Measurements from ENCODE around the gene GRIK4. TPM values are rescaled to one million over a fixed set of nuclear protein-coding genes. Genes with fewer than 3 reads are reported as not detected.
A peak's percentile ranks its signal among the peaks of the same experiment; 100 is the strongest.

GRIK4 gene
- total RNA-seq, 1 donor from 2014 or later = 0.05 TPM

- peak; percentile 46 for ATAC-seq
- DNase-seq (ENCODE audit: low spot score) = no peak
These were observed 5.6 kb upstream of the GRIK4 start for GRCh38 chr11:120505801-120506425.

GRCh38 chr11:120509346-120510053, 2.0 kb upstream of the GRIK4 start:
- DNase-seq (ENCODE audit: low spot score) = no peak

GRCh38 chr11:120510406-120511115, 987 bp upstream of the GRIK4 start:
- ATAC-seq (no peak), DNase-seq (ENCODE audit: low spot score) (peak; percentile 38)

More at GRCh38 chr11:120509346-120510053, 2.0 kb upstream of the GRIK4 start:
- ATAC-seq = no peak

GRCh38 chr11:120511820-120512738, 531 bp downstream of the GRIK4 start:
- DNase-seq (ENCODE audit: low spot score) = no peak
- ATAC-seq = no peak

- ATAC-seq (no peak), DNase-seq (ENCODE audit: low spot score) (no peak)
These were observed 1.3 kb downstream of the GRIK4 start for GRCh38 chr11:120512739-120513435.

- DNase-seq (ENCODE audit: low spot score) (no peak), ATAC-seq (no peak)
These were observed 2.1 kb downstream of the GRIK4 start for GRCh38 chr11:120513436-120514315.

- no peak for DNase-seq (ENCODE audit: low spot score)
These were observed 3.1 kb downstream of the GRIK4 start for GRCh38 chr11:120514541-120515121.

GRCh38 chr11:120515186-120515723, 3.7 kb downstream of the GRIK4 start:
- DNase-seq (ENCODE audit: low spot score) (no peak), ATAC-seq (no peak)

More at GRCh38 chr11:120514541-120515121, 3.1 kb downstream of the GRIK4 start:
- ATAC-seq = no peak

GRCh38 chr11:120516461-120517389, 5.2 kb downstream of the GRIK4 start:
- no peak for ATAC-seq
- no peak for DNase-seq (ENCODE audit: low spot score)

- ATAC-seq (no peak), DNase-seq (ENCODE audit: low spot score) (no peak)
These were observed 5.8 kb downstream of the GRIK4 start for GRCh38 chr11:120517390-120517761.

GRCh38 chr11:120517801-120518291, 6.3 kb downstream of the GRIK4 start:
- ATAC-seq (no peak), DNase-seq (ENCODE audit: low spot score) (no peak)

- ATAC-seq (no peak), DNase-seq (ENCODE audit: low spot score) (no peak)
These were observed 6.8 kb downstream of the GRIK4 start for GRCh38 chr11:120518356-120518755.

GRCh38 chr11:120519474-120519873, 7.9 kb downstream of the GRIK4 start:
- no peak for ATAC-seq
- DNase-seq (ENCODE audit: low spot score) = no peak

- DNase-seq (ENCODE audit: low spot score) (no peak), ATAC-seq (no peak)
These were observed 8.7 kb downstream of the GRIK4 start for GRCh38 chr11:120520091-120520822.

- DNase-seq (ENCODE audit: low spot score) (no peak), ATAC-seq (no peak)
These were observed 9.6 kb downstream of the GRIK4 start for GRCh38 chr11:120521176-120521575.

GRCh38 chr11:120522021-120522420, 10.5 kb downstream of the GRIK4 start:
- DNase-seq (ENCODE audit: low spot score) = no peak

GRCh38 chr11:120522736-120523135, 11.2 kb downstream of the GRIK4 start:
- no peak for DNase-seq (ENCODE audit: low spot score)
- ATAC-seq = no peak

More at GRCh38 chr11:120522021-120522420, 10.5 kb downstream of the GRIK4 start:
- ATAC-seq = no peak
